ENCODE measurements around the gene ASIP.

- TF ChIP-seq TAF1 (IDR thresholded peaks at IDR 0.05; ENCODE audit: borderline replicate concordance, insufficient read depth, low read length) (no peak), SIN3A (IDR thresholded peaks at IDR 0.05; ENCODE audit: borderline replicate concordance, insufficient read depth, low read length) (no peak), POLR2AphosphoS5 (IDR thresholded peaks at IDR 0.05; ENCODE audit: low read depth, low read length) (no peak)
- TF ChIP-seq, protein P1, sequence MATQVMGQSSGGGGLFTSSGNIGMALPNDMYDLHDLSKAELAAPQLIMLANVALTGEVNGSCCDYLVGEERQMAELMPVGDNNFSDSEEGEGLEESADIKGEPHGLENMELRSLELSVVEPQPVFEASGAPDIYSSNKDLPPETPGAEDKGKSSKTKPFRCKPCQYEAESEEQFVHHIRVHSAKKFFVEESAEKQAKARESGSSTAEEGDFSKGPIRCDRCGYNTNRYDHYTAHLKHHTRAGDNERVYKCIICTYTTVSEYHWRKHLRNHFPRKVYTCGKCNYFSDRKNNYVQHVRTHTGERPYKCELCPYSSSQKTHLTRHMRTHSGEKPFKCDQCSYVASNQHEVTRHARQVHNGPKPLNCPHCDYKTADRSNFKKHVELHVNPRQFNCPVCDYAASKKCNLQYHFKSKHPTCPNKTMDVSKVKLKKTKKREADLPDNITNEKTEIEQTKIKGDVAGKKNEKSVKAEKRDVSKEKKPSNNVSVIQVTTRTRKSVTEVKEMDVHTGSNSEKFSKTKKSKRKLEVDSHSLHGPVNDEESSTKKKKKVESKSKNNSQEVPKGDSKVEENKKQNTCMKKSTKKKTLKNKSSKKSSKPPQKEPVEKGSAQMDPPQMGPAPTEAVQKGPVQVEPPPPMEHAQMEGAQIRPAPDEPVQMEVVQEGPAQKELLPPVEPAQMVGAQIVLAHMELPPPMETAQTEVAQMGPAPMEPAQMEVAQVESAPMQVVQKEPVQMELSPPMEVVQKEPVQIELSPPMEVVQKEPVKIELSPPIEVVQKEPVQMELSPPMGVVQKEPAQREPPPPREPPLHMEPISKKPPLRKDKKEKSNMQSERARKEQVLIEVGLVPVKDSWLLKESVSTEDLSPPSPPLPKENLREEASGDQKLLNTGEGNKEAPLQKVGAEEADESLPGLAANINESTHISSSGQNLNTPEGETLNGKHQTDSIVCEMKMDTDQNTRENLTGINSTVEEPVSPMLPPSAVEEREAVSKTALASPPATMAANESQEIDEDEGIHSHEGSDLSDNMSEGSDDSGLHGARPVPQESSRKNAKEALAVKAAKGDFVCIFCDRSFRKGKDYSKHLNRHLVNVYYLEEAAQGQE (IDR thresholded peaks at IDR 0.05; ENCODE audit: insufficient read depth in 1 of 2, low read depth in 2 of 2, low read length in 2 of 2): no peak
These were observed 15.5 kb downstream of the ASIP start for GRCh38 chr20:34256629-34257124.

Measured in PFSK-1 (cell line).